GM23338 (cell line): ENCODE results near the gene GDAP1L1. TPM values are rescaled to one million over a fixed set of nuclear protein-coding genes. Genes with fewer than 3 reads are reported as not detected.

Source experiments
- ATAC-seq: fragments of 200-7000 bp; cut with Tn5 transposase; 3 replicates; pipeline ENCODE4 v1.9.1; 2020
- DNase-seq: peaks from one replicate; pipeline ENCODE4 v3.0.0-alpha.2; 2015; ENCODE audit warnings: low spot score
- H2AFZ ChIP-seq: fragments of 200-600 bp; sonication (generic); 2 replicates; pipeline ENCODE4 v1.8.0; 2016; ENCODE audit warnings: antibody characterized with exemption, mild to moderate bottlenecking, moderate library complexity
- H3F3A ChIP-seq: fragments of 200-600 bp; sonication (generic); replicated peaks from 2 replicates; pipeline ENCODE4 v1.8.0; 2017; ENCODE audit warnings: antibody characterized with exemption, mixed run types, low read depth
- H3K27ac ChIP-seq: fragments of 200-600 bp; sonication (generic); 2 replicates; pipeline ENCODE4 v1.6.1; 2016; ENCODE audit warnings: low read depth
- H3K27me3 ChIP-seq: fragments of 200-600 bp; sonication (generic); 2 replicates; pipeline ENCODE4 v1.8.0; 2016; ENCODE audit warnings: mild to moderate bottlenecking, mixed run types, moderate library complexity; ENCODE audit not compliant: insufficient read depth
- H3K36me3 ChIP-seq: fragments of 200-600 bp; sonication (generic); 2 replicates; pipeline ENCODE4 v1.8.0; 2016; ENCODE audit warnings: mild to moderate bottlenecking; ENCODE audit not compliant: insufficient read depth
- H3K4me1 ChIP-seq: fragments of 200-600 bp; sonication (generic); 2 replicates; pipeline ENCODE4 v1.8.0; 2016; ENCODE audit warnings: mild to moderate bottlenecking, moderate library complexity; ENCODE audit not compliant: insufficient read depth
- H3K4me2 ChIP-seq: fragments of 200-600 bp; sonication (generic); 2 replicates; pipeline ENCODE4 v1.7.1; 2017; ENCODE audit warnings: mixed run types
- H3K4me3 ChIP-seq: fragments of 200-600 bp; sonication (generic); 2 replicates; pipeline ENCODE4 v1.6.1; 2016; ENCODE audit warnings: mixed run types
- H3K79me2 ChIP-seq: fragments of 200-600 bp; sonication (generic); replicated peaks from 2 replicates; pipeline ENCODE4 v1.8.0; 2017; ENCODE audit warnings: mild to moderate bottlenecking; ENCODE audit not compliant: insufficient read depth
- H3K9me2 ChIP-seq: fragments of 200-600 bp; sonication (generic); 2 replicates; pipeline ENCODE4 v1.8.0; 2017; ENCODE audit not compliant: insufficient read depth
- H4K20me1 ChIP-seq: fragments of 200-600 bp; sonication (generic); replicated peaks from 2 replicates; pipeline ENCODE4 v1.8.0; 2017; ENCODE audit warnings: mild to moderate bottlenecking; ENCODE audit not compliant: insufficient read depth
- H3K27ac Mint-ChIP-seq: 2 replicates; pipeline ENCODE4 v1.8.0; 2020; ENCODE audit warnings: inconsistent platforms, mild to moderate bottlenecking, moderate library complexity, mixed read lengths
- H3K27me3 Mint-ChIP-seq: 3 replicates; pipeline ENCODE4 v1.8.0; 2022; ENCODE audit warnings: low read depth, mild to moderate bottlenecking, moderate library complexity, mixed read lengths, inconsistent platforms; ENCODE audit not compliant: insufficient read depth, poor library complexity
- H3K36me3 Mint-ChIP-seq: 3 replicates; pipeline ENCODE4 v1.8.0; 2021; ENCODE audit warnings: low read depth, mild to moderate bottlenecking, inconsistent platforms, moderate library complexity, mixed read lengths
- H3K4me1 Mint-ChIP-seq: 3 replicates; pipeline ENCODE4 v1.8.0; 2020; ENCODE audit warnings: mild to moderate bottlenecking, inconsistent platforms, mixed read lengths
- H3K4me3 Mint-ChIP-seq: 3 replicates; pipeline ENCODE4 v1.8.0; 2021; ENCODE audit warnings: moderate library complexity, mild to moderate bottlenecking, inconsistent platforms, mixed read lengths
- H3K9me3 Mint-ChIP-seq: 3 replicates; pipeline ENCODE4 v1.8.0; 2020; ENCODE audit warnings: moderate library complexity, mild to moderate bottlenecking, inconsistent platforms, mixed read lengths
- CREB1 ChIP-seq: fragments of 250-450 bp; sonication (Bioruptor Pico); IDR thresholded peaks from 2 replicates; pipeline ENCODE4 v1.5.0; 2020; ENCODE audit warnings: low read depth, mild to moderate bottlenecking, moderate library complexity
- EZH2 ChIP-seq: fragments of 200-600 bp; sonication (generic); IDR thresholded peaks from one replicate; pipeline ENCODE4 v1.8.0; 2017; ENCODE audit warnings: antibody characterized with exemption, mild to moderate bottlenecking, low read depth; ENCODE audit not compliant: unreplicated experiment
- EZH2phosphoT487 ChIP-seq: fragments of 200-600 bp; sonication (generic); IDR thresholded peaks from one replicate; pipeline ENCODE4 v1.8.1; 2018; ENCODE audit warnings: antibody characterized with exemption; ENCODE audit not compliant: unreplicated experiment
- JUNB ChIP-seq: IDR thresholded peaks from one replicate; pipeline ENCODE4 v1.6.1; 2016; ENCODE audit warnings: antibody characterized with exemption; ENCODE audit not compliant: unreplicated experiment
- NANOG ChIP-seq: IDR thresholded peaks from 2 replicates; pipeline ENCODE4 v1.6.1; 2016; ENCODE audit warnings: antibody characterized with exemption, borderline replicate concordance
- POLR2AphosphoS5 ChIP-seq: IDR thresholded peaks from 2 replicates; pipeline ENCODE4 v1.6.1; 2016; ENCODE audit warnings: antibody characterized with exemption, low read depth
- STAT1 ChIP-seq: IDR thresholded peaks from one replicate; pipeline ENCODE4 v1.6.1; 2016; ENCODE audit warnings: antibody characterized with exemption; ENCODE audit not compliant: unreplicated experiment
- ZNF114 ChIP-seq: fragments of 250-450 bp; sonication (Bioruptor Pico); IDR thresholded peaks from 2 replicates; pipeline ENCODE4 v1.5.0; 2020; ENCODE audit warnings: mild to moderate bottlenecking, moderate library complexity
- ZNF331 ChIP-seq: fragments of 250-450 bp; sonication (Bioruptor Pico); IDR thresholded peaks from 2 replicates; pipeline ENCODE4 v1.5.0; 2020; ENCODE audit warnings: low read depth, mild to moderate bottlenecking, moderate library complexity
- polyA plus RNA-seq: library from polyadenylated mRNA; unstranded; fragments of >200 nt; fragmentation: Nextera tagmentation; extraction: Ambion mirVana; gene quantifications from 2 replicates; pipeline ENCODE4 v1.2.1, GENCODE V29; 2016
- total RNA-seq: library from RNA; depleted of rRNA; stranded (reverse); fragments of >200 nt; shearing (Covaris generic); gene quantifications from 2 replicates; pipeline ENCODE4 v1.2.3, GENCODE V29; 2014
- TF ChIP-seq, protein P1 (sequence below): IDR thresholded peaks from 2 replicates; pipeline ENCODE4 v1.6.1; 2016; ENCODE audit warnings: antibody characterized with exemption
- TF ChIP-seq, protein P2 (sequence below), 2 experiments: fragments of 200-600 bp in 1 of 2; sonication (generic) in 1 of 2; conservative IDR thresholded peaks; 2 replicates each; pipeline versions ENCODE4 v1.5.1 to v1.6.1; 2016 to 2017; ENCODE audit warnings: antibody characterized with exemption in 2 of 2, low read depth in 2 of 2, mild to moderate bottlenecking in 2 of 2, moderate library complexity in 1 of 2
- TF ChIP-seq, protein P3 (sequence below): fragments of 250-450 bp; sonication (Bioruptor Pico); IDR thresholded peaks from 2 replicates; pipeline ENCODE4 v1.5.0; 2020; ENCODE audit warnings: mild to moderate bottlenecking, moderate library complexity
- TF ChIP-seq, protein P4 (sequence below): IDR thresholded peaks from one replicate; pipeline ENCODE4 v1.6.1; 2018; ENCODE audit warnings: antibody characterized with exemption; ENCODE audit not compliant: unreplicated experiment

Gene GDAP1L1
- total and polyA plus RNA-seq, 2 experiments from 2014 or later = 4.5 to 11.2 TPM

DNA sequence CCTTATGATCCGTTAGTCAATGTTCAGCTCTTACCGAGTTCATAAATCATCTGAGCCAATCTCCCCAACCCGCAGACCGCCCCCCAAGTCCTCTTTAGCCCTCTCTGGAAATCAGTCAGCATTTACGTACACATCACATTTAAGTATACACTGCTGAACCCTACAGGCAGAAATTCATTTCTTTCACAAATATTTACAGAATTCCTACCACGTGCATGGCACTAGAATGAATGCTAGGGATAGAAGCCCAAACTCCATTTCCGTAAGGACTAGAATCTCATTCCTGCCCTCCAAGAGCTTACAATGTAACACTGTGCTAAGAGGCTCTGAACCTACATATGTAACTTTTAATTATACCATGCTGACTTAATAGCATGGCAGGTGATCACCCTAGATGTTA lies 38.3 kb upstream of the GDAP1L1 start:
- H3F3A ChIP-seq = no peaks in the 10 kb centered on the region
- H3K4me3 Mint-ChIP-seq = peak overlapping the region; percentile 98
- no peaks in the 10 kb centered on the region for H3K27me3 ChIP-seq
- H3K4me2 ChIP-seq = peak overlapping the region; percentile 86
- no peak overlapping the region for H3K27ac ChIP-seq
- H3K9me2 ChIP-seq = no peaks in the 10 kb centered on the region
- H3K36me3 ChIP-seq = peaks cover 12% of the 10 kb centered on the region
- TF ChIP-seq EZH2phosphoT487 (no peak), POLR2AphosphoS5 (no peak), STAT1 (no peak), EZH2 (no peak), JUNB (no peak), NANOG (no peak), ZNF331 (CRISPR knock-in tag) (no peak), ZNF114 (CRISPR knock-in tag) (no peak), CREB1 (CRISPR knock-in tag) (no peak)
- TF ChIP-seq, protein P1, sequence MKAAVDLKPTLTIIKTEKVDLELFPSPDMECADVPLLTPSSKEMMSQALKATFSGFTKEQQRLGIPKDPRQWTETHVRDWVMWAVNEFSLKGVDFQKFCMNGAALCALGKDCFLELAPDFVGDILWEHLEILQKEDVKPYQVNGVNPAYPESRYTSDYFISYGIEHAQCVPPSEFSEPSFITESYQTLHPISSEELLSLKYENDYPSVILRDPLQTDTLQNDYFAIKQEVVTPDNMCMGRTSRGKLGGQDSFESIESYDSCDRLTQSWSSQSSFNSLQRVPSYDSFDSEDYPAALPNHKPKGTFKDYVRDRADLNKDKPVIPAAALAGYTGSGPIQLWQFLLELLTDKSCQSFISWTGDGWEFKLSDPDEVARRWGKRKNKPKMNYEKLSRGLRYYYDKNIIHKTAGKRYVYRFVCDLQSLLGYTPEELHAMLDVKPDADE = no peak
- TF ChIP-seq, protein P2, sequence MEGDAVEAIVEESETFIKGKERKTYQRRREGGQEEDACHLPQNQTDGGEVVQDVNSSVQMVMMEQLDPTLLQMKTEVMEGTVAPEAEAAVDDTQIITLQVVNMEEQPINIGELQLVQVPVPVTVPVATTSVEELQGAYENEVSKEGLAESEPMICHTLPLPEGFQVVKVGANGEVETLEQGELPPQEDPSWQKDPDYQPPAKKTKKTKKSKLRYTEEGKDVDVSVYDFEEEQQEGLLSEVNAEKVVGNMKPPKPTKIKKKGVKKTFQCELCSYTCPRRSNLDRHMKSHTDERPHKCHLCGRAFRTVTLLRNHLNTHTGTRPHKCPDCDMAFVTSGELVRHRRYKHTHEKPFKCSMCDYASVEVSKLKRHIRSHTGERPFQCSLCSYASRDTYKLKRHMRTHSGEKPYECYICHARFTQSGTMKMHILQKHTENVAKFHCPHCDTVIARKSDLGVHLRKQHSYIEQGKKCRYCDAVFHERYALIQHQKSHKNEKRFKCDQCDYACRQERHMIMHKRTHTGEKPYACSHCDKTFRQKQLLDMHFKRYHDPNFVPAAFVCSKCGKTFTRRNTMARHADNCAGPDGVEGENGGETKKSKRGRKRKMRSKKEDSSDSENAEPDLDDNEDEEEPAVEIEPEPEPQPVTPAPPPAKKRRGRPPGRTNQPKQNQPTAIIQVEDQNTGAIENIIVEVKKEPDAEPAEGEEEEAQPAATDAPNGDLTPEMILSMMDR (conservative IDR thresholded peaks at IDR 0.05; ENCODE audit: low read depth in 2 of 2) = no peak
- TF ChIP-seq, protein P3, sequence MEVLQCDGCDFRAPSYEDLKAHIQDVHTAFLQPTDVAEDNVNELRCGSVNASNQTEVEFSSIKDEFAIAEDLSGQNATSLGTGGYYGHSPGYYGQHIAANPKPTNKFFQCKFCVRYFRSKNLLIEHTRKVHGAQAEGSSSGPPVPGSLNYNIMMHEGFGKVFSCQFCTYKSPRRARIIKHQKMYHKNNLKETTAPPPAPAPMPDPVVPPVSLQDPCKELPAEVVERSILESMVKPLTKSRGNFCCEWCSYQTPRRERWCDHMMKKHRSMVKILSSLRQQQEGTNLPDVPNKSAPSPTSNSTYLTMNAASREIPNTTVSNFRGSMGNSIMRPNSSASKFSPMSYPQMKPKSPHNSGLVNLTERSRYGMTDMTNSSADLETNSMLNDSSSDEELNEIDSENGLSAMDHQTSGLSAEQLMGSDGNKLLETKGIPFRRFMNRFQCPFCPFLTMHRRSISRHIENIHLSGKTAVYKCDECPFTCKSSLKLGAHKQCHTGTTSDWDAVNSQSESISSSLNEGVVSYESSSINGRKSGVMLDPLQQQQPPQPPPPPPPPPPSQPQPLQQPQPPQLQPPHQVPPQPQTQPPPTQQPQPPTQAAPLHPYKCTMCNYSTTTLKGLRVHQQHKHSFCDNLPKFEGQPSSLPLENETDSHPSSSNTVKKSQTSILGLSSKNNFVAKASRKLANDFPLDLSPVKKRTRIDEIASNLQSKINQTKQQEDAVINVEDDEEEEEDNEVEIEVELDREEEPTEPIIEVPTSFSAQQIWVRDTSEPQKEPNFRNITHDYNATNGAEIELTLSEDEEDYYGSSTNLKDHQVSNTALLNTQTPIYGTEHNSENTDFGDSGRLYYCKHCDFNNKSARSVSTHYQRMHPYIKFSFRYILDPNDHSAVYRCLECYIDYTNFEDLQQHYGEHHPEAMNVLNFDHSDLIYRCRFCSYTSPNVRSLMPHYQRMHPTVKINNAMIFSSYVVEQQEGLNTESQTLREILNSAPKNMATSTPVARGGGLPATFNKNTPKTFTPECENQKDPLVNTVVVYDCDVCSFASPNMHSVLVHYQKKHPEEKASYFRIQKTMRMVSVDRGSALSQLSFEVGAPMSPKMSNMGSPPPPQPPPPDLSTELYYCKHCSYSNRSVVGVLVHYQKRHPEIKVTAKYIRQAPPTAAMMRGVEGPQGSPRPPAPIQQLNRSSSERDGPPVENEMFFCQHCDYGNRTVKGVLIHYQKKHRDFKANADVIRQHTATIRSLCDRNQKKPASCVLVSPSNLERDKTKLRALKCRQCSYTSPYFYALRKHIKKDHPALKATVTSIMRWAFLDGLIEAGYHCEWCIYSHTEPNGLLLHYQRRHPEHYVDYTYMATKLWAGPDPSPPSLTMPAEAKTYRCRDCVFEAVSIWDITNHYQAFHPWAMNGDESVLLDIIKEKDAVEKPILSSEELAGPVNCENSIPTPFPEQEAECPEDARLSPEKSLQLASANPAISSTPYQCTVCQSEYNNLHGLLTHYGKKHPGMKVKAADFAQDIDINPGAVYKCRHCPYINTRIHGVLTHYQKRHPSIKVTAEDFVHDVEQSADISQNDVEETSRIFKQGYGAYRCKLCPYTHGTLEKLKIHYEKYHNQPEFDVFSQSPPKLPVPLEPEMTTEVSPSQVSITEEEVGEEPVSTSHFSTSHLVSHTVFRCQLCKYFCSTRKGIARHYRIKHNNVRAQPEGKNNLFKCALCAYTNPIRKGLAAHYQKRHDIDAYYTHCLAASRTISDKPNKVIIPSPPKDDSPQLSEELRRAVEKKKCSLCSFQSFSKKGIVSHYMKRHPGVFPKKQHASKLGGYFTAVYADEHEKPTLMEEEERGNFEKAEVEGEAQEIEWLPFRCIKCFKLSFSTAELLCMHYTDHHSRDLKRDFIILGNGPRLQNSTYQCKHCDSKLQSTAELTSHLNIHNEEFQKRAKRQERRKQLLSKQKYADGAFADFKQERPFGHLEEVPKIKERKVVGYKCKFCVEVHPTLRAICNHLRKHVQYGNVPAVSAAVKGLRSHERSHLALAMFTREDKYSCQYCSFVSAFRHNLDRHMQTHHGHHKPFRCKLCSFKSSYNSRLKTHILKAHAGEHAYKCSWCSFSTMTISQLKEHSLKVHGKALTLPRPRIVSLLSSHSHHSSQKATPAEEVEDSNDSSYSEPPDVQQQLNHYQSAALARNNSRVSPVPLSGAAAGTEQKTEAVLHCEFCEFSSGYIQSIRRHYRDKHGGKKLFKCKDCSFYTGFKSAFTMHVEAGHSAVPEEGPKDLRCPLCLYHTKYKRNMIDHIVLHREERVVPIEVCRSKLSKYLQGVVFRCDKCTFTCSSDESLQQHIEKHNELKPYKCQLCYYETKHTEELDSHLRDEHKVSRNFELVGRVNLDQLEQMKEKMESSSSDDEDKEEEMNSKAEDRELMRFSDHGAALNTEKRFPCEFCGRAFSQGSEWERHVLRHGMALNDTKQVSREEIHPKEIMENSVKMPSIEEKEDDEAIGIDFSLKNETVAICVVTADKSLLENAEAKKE = no peak
- TF ChIP-seq, protein P4, sequence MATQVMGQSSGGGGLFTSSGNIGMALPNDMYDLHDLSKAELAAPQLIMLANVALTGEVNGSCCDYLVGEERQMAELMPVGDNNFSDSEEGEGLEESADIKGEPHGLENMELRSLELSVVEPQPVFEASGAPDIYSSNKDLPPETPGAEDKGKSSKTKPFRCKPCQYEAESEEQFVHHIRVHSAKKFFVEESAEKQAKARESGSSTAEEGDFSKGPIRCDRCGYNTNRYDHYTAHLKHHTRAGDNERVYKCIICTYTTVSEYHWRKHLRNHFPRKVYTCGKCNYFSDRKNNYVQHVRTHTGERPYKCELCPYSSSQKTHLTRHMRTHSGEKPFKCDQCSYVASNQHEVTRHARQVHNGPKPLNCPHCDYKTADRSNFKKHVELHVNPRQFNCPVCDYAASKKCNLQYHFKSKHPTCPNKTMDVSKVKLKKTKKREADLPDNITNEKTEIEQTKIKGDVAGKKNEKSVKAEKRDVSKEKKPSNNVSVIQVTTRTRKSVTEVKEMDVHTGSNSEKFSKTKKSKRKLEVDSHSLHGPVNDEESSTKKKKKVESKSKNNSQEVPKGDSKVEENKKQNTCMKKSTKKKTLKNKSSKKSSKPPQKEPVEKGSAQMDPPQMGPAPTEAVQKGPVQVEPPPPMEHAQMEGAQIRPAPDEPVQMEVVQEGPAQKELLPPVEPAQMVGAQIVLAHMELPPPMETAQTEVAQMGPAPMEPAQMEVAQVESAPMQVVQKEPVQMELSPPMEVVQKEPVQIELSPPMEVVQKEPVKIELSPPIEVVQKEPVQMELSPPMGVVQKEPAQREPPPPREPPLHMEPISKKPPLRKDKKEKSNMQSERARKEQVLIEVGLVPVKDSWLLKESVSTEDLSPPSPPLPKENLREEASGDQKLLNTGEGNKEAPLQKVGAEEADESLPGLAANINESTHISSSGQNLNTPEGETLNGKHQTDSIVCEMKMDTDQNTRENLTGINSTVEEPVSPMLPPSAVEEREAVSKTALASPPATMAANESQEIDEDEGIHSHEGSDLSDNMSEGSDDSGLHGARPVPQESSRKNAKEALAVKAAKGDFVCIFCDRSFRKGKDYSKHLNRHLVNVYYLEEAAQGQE = no peak
- peaks cover 24% of the 10 kb centered on the region; the same call in 2 of the 3 replicates for H3K4me1 Mint-ChIP-seq
- peaks cover 25% of the 10 kb centered on the region for H4K20me1 ChIP-seq
- H3K27me3 Mint-ChIP-seq = peaks cover 11% of the 10 kb centered on the region
- H3K9me3 Mint-ChIP-seq = no peaks in the 10 kb centered on the region; the same call in 2 of the 3 replicates
- H3K4me1 ChIP-seq = peaks cover 15% of the 10 kb centered on the region
- H2AFZ ChIP-seq = no peak overlapping the region
- ATAC-seq = no peak
- peak overlapping the region; percentile 92 for H3K4me3 ChIP-seq
- peaks cover 72% of the 10 kb centered on the region for H3K79me2 ChIP-seq
- DNase-seq = no peak
- H3K36me3 Mint-ChIP-seq = peaks cover 11% of the 10 kb centered on the region
- peak overlapping the region; percentile 98; the same call in 1 of the 2 replicates for H3K27ac Mint-ChIP-seq
